Adipocyte (in vitro differentiated cells): Measurements from ENCODE around the gene THYN1.

Experiments
- DNase-seq: peaks from one replicate; pipeline ENCODE4 v3.0.0-alpha.2; 2015; ENCODE audit warnings: low read depth
- H3K27me3 ChIP-seq: replicated peaks from 2 replicates; pipeline ENCODE4 v1.7.0; 2013; ENCODE audit warnings: mild to moderate bottlenecking, low read length, moderate library complexity; ENCODE audit not compliant: control insufficient read depth, insufficient read depth
- H3K36me3 ChIP-seq: 2 replicates; pipeline ENCODE4 v1.7.0; 2013; ENCODE audit warnings: low read length, mild to moderate bottlenecking, moderate library complexity; ENCODE audit not compliant: control insufficient read depth, insufficient read depth, severe bottlenecking
- H3K4me1 ChIP-seq: 2 replicates; pipeline ENCODE4 v1.7.0; 2013; ENCODE audit warnings: mild to moderate bottlenecking, low read length, moderate library complexity; ENCODE audit not compliant: control insufficient read depth, insufficient read depth
- H3K4me3 ChIP-seq: 2 replicates; pipeline ENCODE4 v1.7.0; 2013; ENCODE audit warnings: mild to moderate bottlenecking, low read length, moderate library complexity
- H3K9ac ChIP-seq: 2 replicates; pipeline ENCODE4 v1.7.0; 2013; ENCODE audit warnings: mild to moderate bottlenecking, low read length, moderate library complexity
- H3K9me3 ChIP-seq: 2 replicates; pipeline ENCODE4 v1.7.0; 2013; ENCODE audit warnings: mild to moderate bottlenecking, low read length, moderate library complexity; ENCODE audit not compliant: control insufficient read depth

THYN1 gene

DNA sequence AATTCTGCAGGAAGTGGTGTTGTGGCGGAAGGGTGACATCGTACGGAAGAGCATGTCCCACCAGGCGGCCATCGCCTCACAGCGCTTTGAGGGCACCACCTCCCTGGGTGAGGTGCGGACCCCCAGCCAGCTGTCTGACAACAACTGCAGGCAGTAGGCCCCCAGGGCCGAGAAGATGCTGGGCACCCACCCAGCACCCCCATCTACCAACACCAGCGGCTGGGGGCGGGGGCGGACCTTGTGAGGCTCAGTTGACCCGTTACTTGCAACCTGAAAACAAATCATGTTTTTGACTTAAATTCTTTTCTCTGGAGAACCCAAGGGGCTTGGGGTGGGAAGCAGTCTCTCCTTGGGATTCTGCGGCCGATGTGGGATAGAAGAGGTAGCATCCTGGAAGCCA lies 7.7 kb downstream of the THYN1 start:
- Histone ChIP-seq H3K4me1 (peaks cover 8% of the 10 kb centered on the region), H3K27me3 (no peaks in the 10 kb centered on the region), H3K9me3 (no peaks in the 10 kb centered on the region), H3K9ac (no peak overlapping the region), H3K36me3 (peaks cover 99% of the 10 kb centered on the region), H3K4me3 (no peak overlapping the region)
- no peak for DNase-seq

DNA sequence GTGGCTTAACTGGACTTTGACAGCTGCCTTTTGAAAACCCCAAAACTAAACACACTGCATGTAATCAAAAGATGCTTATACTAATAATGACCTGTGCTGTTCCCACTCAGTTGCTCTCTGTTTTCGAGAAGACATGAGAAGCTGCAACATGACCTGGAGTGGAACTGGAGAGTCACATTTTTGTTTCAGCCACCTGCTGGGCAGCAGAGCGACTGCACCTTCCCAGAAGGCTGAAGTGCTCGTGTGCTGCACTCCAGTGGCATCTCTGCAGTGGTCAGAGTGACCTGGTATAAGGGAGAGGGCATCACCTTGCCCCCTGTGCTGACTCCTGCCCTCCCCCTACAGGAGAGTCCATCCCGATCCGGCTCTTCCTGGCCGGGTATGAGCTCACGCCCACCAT lies 8.6 kb downstream of the THYN1 start:
- no peak overlapping the region for H3K9ac ChIP-seq
- peak; percentile 29 for DNase-seq
- H3K27me3 ChIP-seq = no peaks in the 10 kb centered on the region
- no peaks in the 10 kb centered on the region for H3K9me3 ChIP-seq
- peaks cover 99% of the 10 kb centered on the region for H3K36me3 ChIP-seq
- H3K4me1 ChIP-seq = peaks cover under 1% of the 10 kb centered on the region
- no peak overlapping the region for H3K4me3 ChIP-seq

DNA sequence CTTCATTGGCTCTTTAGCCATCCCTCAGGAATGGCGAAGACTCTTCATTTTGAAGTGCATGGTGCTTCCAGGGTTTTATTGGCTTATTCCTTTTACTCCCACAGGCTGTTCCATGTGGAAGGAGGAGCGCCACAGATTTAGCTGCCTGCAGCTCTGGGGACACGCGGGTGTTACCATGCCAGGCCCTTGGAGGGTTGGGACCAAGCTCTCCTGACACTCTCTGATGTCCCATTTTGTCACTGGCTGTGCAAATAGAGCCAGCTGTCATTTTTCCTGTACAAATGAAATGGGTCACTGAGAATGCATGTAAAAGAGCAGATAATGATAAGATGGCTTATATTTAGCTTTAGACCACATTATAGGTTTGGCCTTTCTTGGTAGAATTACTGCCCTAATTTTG lies 9.2 kb downstream of the THYN1 start:
- no peaks in the 10 kb centered on the region for H3K4me1 ChIP-seq
- H3K27me3 ChIP-seq = no peaks in the 10 kb centered on the region
- DNase-seq = no peak
- H3K4me3 ChIP-seq = no peak overlapping the region
- no peaks in the 10 kb centered on the region for H3K9me3 ChIP-seq
- peaks cover 99% of the 10 kb centered on the region for H3K36me3 ChIP-seq
- H3K9ac ChIP-seq = no peak overlapping the region

DNA sequence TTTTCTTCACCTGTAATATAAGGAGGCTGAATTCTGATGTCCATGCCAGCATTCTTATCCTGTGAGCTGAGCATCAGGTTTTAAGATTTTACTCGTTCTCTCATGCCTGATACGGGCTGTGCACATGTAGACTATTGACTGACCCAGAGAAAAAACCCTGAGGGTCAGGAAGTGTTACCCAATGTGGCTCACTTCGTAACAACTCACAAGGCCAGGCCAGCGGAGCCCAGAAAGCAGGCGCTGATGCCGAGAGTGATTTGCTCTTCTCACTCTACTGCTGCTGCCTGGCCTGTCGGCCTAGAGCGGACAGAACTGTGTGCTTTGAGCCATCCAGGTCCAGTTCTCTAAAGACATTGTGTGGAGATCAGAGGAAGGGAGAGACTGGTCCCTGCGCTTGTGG lies 10.8 kb downstream of the THYN1 start:
- Histone ChIP-seq H3K36me3 (peaks cover 91% of the 10 kb centered on the region), H3K9ac (no peak overlapping the region)

GRCh38 chr11:134240592-134240991 lies 12.6 kb downstream of the THYN1 start:
- H3K4me3 ChIP-seq = no peak overlapping the region
- H3K9me3 ChIP-seq = no peaks in the 10 kb centered on the region
- no peaks in the 10 kb centered on the region for H3K27me3 ChIP-seq
- DNase-seq = no peak
- H3K9ac ChIP-seq = no peak overlapping the region
- no peaks in the 10 kb centered on the region for H3K4me1 ChIP-seq
- H3K36me3 ChIP-seq = peaks cover 84% of the 10 kb centered on the region

More for the DNA sequence above, 10.8 kb downstream of the THYN1 start:
- DNase-seq = no peak
- no peaks in the 10 kb centered on the region for H3K27me3 ChIP-seq
- no peaks in the 10 kb centered on the region for H3K9me3 ChIP-seq
- H3K4me1 ChIP-seq = no peaks in the 10 kb centered on the region
- H3K4me3 ChIP-seq = no peak overlapping the region

DNA sequence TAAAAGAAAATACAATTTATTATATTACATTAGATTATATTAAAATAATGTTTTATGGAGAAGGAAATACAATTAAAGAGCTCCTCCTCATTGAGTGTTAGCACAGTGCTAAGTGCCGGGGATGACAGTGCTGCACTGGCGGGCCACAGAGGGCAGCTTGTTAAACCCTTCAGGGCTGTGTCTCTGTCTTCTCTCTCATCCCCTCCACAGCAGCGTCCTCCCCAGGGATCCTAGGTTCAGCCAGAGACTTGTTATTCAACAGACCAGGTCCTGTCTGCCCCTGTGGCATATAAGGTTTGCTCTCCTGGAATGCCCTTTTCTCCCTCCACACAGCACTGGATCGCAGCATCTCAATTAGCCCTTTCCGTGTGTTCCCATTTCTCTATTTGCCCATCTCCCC lies 14.2 kb downstream of the THYN1 start:
- Histone ChIP-seq H3K9ac (no peak overlapping the region), H3K4me3 (no peak overlapping the region), H3K9me3 (no peaks in the 10 kb centered on the region), H3K4me1 (no peaks in the 10 kb centered on the region), H3K36me3 (peaks cover 73% of the 10 kb centered on the region), H3K27me3 (no peaks in the 10 kb centered on the region)
- no peak for DNase-seq

DNA sequence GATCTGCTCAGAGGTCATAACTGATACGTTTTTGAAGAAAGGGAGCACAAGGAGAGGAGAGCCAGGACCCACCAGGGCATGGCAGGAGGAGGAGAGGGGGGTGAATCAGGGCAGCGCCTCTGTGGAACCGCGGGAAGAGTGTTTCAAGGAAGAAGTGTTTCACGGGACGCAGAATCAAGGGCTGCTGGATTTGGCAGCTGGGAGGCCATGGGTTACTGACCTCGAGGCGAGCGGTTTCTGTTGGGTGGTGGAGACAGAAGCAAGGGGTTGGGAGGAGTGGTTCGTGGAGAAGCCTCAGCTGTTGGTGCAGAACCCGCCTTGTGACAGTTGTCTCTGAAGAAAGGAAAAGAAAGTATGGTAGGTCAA lies 15.6 kb downstream of the THYN1 start:
- no peak overlapping the region for H3K4me3 ChIP-seq
- no peaks in the 10 kb centered on the region for H3K4me1 ChIP-seq
- no peaks in the 10 kb centered on the region for H3K9me3 ChIP-seq
- peaks cover 59% of the 10 kb centered on the region for H3K36me3 ChIP-seq
- H3K9ac ChIP-seq = no peak overlapping the region
- H3K27me3 ChIP-seq = no peaks in the 10 kb centered on the region
- DNase-seq = no peak

GRCh38 chr11:134236834-134237556 lies 16.2 kb downstream of the THYN1 start:
- H3K36me3 ChIP-seq = peaks cover 54% of the 10 kb centered on the region
- no peak overlapping the region for H3K4me3 ChIP-seq
- no peaks in the 10 kb centered on the region for H3K27me3 ChIP-seq
- no peak overlapping the region for H3K9ac ChIP-seq
- H3K9me3 ChIP-seq = no peaks in the 10 kb centered on the region
- H3K4me1 ChIP-seq = no peaks in the 10 kb centered on the region
- peak; percentile 10 for DNase-seq

DNA sequence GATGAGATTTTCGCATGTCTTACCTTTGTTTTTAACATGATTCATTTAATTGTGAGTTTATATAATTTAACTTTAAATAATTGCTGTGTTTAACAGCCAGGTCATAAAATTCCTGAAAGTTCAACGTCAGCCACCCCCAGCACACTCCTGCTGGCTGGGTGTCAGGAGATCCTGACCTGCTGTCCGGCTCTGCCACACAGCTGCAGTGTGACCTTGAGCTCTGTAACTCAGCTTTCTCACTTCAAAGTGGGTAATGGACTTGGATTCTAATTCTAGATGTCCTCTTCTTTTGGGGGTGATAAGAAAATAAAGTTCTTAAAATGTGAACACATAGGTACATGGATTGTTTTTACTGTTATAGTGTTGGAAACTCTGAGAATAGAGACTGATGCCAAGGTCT lies 17.8 kb downstream of the THYN1 start:
- Histone ChIP-seq H3K4me3 (no peak overlapping the region), H3K9ac (no peak overlapping the region), H3K36me3 (peaks cover 40% of the 10 kb centered on the region), H3K4me1 (no peaks in the 10 kb centered on the region), H3K27me3 (no peaks in the 10 kb centered on the region), H3K9me3 (no peaks in the 10 kb centered on the region)
- no peak for DNase-seq

DNA sequence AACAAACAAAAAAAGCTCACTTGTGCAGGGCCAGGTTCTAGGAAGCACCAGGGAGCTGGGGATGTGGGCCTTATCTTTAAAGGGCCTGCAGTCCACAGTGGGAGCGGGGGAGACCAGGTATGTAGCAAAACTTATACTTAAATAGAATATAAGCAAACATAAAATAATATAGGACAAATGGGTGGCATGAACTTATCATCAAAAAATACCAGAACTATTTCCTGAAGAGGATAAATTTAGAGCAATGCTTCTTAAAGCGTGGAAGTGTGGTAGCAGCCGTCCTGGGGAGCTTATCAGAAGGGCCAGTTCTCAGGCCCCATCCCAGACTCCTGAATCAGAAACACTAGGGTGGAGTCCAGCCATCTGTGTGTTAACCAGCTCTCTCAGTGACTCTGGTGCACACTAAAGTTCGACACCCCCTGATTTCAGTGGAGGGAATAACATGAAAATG lies 19.4 kb downstream of the THYN1 start:
- no peak overlapping the region for H3K4me3 ChIP-seq
- peaks cover 4% of the 10 kb centered on the region for H3K4me1 ChIP-seq
- no peak for DNase-seq
- no peaks in the 10 kb centered on the region for H3K27me3 ChIP-seq
- no peak overlapping the region for H3K9ac ChIP-seq
- no peaks in the 10 kb centered on the region for H3K9me3 ChIP-seq
- H3K36me3 ChIP-seq = peaks cover 25% of the 10 kb centered on the region

DNA sequence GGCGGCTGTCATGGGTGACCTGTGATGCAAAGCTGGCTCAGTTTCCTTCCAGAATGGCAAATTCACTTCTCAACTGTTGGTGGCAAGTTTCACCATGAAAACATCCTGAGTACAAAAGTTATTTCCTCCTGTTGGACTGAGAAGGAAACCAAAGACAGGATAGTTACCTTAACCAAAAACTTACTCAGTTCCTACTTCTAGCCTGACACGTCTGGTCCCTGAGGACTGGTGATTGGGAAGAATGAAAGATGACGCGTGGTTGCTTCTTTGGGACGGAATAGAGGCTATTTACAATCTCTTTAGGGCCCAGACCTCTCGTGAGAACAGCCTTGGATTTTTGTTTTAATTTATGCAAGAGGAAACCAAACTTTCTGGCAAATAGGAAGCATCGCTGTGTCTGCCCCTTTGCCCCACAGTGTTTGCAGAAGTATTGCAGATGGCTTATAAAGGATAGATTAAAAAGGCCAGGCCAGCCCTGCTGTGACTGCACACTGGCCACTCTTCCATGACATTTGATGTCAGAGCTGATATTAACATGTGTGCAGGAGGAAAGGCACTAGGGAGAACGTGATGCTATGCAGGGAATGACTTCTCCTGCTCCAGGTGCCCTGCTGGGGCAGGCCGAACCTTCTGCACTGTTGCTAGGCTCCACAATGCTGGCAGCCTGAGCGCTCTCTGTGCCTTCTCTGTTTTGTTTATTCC lies 21.0 kb downstream of the THYN1 start:
- no peak overlapping the region for H3K9ac ChIP-seq
- H3K36me3 ChIP-seq = peaks cover 19% of the 10 kb centered on the region
- no peak overlapping the region for H3K4me3 ChIP-seq
- no peaks in the 10 kb centered on the region for H3K9me3 ChIP-seq
- H3K4me1 ChIP-seq = peaks cover 5% of the 10 kb centered on the region
- H3K27me3 ChIP-seq = no peaks in the 10 kb centered on the region
- no peak for DNase-seq
